ENCODE results near the gene DSTYK. TPM values are rescaled to one million over a fixed set of nuclear protein-coding genes. Genes with fewer than 3 reads are reported as not detected.

Gene DSTYK
- total RNA-seq, 4 donors from 2014 or later, result 15.1 to 18.7 (median 16.2) TPM

DNA sequence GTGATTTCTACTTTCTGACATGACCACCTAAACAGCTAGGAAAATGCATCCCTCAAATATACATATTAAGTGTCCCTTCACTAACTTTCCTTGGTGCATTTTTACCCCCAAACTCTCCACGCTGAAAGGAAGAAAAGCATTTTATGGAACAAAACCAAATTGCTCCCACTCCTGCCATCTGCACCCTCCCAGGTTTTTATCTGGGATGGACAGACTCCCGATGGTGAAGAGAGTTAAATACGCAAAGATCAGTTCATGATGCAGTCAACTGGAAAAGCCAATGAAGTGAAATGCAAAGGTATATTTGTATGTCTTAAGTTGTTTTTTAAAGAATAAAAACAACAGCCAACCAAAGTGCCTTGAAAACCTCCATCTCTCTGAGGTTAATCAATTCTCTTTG lies 2.7 kb downstream of the DSTYK start:
- 90 to 100% methylated on average over 2 to 3 of the region's 3 CpGs for WGBS, 2 donors (ENCODE audit: low coverage in 1 of 2)

DNA sequence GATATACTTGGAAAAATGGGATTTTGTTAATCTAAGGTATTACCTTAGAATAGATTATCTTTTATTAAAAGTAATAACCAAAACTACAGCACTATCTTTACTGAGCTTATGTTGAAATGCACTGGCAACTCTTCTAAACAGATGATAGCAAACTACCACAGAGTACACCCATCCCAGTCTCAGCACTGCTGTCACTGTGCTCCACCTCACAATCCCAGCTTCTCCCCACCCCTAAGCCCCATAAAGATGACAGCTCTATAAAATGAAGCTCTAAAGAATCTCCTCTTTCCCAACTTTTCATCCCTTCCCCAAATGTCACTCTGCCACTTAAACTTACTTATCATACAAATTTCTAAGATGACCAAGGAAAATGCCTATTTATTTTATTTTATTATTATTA lies 6.4 kb downstream of the DSTYK start:
- H3K27ac ChIP-seq, result no peak overlapping the region
- H3K4me3 ChIP-seq, result no peak overlapping the region
- H3K9me3 ChIP-seq, result no peaks in the 10 kb centered on the region
- no peak for TF ChIP-seq EP300 (IDR thresholded peaks at IDR 0.05)
- TF ChIP-seq POLR2AphosphoS5 (IDR thresholded peaks at IDR 0.05), result no peak
- no peak for TF ChIP-seq POLR2A (IDR thresholded peaks at IDR 0.05)
- TF ChIP-seq, protein P1, sequence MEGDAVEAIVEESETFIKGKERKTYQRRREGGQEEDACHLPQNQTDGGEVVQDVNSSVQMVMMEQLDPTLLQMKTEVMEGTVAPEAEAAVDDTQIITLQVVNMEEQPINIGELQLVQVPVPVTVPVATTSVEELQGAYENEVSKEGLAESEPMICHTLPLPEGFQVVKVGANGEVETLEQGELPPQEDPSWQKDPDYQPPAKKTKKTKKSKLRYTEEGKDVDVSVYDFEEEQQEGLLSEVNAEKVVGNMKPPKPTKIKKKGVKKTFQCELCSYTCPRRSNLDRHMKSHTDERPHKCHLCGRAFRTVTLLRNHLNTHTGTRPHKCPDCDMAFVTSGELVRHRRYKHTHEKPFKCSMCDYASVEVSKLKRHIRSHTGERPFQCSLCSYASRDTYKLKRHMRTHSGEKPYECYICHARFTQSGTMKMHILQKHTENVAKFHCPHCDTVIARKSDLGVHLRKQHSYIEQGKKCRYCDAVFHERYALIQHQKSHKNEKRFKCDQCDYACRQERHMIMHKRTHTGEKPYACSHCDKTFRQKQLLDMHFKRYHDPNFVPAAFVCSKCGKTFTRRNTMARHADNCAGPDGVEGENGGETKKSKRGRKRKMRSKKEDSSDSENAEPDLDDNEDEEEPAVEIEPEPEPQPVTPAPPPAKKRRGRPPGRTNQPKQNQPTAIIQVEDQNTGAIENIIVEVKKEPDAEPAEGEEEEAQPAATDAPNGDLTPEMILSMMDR (IDR thresholded peaks at IDR 0.05), result no peak
- H3K4me1 ChIP-seq, result peaks cover 0 to 38% (median 3%) of the 10 kb centered on the region in 3 donors
- H3K27me3 ChIP-seq, result no peaks in the 10 kb centered on the region
- ATAC-seq, result no peak
- no peaks in the 10 kb centered on the region for H3K36me3 ChIP-seq

More for the DNA sequence above, 2.7 kb downstream of the DSTYK start:
- Histone ChIP-seq H3K9me3 (no peaks in the 10 kb centered on the region), H3K4me3 (no peak overlapping the region), H3K4me1 (peaks cover 0 to 45% (median 3%) of the 10 kb centered on the region in 3 donors), H3K27ac (no peak overlapping the region), H3K36me3 (no peaks in the 10 kb centered on the region), H3K27me3 (no peaks in the 10 kb centered on the region)
- no peak for TF ChIP-seq POLR2AphosphoS5 (IDR thresholded peaks at IDR 0.05)
- TF ChIP-seq EP300 (IDR thresholded peaks at IDR 0.05), result no peak
- TF ChIP-seq, protein P1 (IDR thresholded peaks at IDR 0.05), result no peak
- no peak for TF ChIP-seq POLR2A (IDR thresholded peaks at IDR 0.05)
- ATAC-seq, result no peak

DNA sequence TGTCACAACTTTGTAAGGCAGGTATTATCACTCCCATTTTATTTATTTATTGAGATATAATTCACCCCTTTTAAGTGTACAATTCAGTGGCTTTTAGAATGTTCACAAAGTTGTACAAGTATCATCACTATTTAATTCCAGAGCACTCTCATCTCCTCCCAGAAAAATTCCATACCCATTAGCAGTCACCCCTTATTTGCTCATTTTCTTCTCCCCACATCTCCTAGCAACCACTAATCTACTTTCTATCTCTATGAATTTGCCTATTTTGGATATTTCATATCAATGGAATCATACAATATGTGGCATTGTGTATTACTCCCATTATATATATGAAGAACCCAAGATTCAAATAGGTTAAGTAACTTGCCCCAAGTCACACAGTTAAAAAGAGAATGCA lies 7.0 kb downstream of the DSTYK start:
- TF ChIP-seq POLR2AphosphoS5 (IDR thresholded peaks at IDR 0.05) (no peak), POLR2A (IDR thresholded peaks at IDR 0.05) (no peak), EP300 (IDR thresholded peaks at IDR 0.05) (no peak)
- TF ChIP-seq, protein P1 (IDR thresholded peaks at IDR 0.05), result no peak
- Histone ChIP-seq H3K36me3 (no peaks in the 10 kb centered on the region), H3K27ac (no peak overlapping the region), H3K9me3 (no peaks in the 10 kb centered on the region), H3K27me3 (no peaks in the 10 kb centered on the region), H3K4me3 (no peak overlapping the region), H3K4me1 (peaks cover 0 to 33% (median 0%) of the 10 kb centered on the region in 3 donors)
- no peak for ATAC-seq

DNA sequence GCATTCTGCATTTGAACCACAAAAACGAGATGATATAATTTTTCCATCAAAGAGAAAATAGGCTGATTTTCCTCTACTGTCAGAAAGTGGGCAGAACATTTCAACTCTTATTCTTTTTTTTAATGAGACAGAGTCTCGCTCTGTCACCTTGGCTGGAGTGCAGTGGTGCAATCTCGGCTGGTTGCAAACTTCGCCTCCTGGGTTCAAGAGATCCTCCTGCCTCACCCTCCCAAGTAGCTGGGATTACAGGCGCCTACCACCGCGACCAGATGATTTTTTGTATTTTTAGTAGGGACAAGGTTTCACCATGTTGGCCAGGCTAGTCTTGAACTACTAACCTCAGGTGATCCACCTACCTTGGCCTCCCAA lies 11.6 kb downstream of the DSTYK start:
- no peak overlapping the region for H3K27ac ChIP-seq
- no peak for TF ChIP-seq POLR2AphosphoS5 (IDR thresholded peaks at IDR 0.05)
- TF ChIP-seq, protein P1 (IDR thresholded peaks at IDR 0.05), result no peak
- no peak for TF ChIP-seq EP300 (IDR thresholded peaks at IDR 0.05)
- TF ChIP-seq POLR2A (IDR thresholded peaks at IDR 0.05), result no peak
- no peak overlapping the region for H3K4me3 ChIP-seq
- H3K4me1 ChIP-seq, result peaks cover 0 to 25% (median 0%) of the 10 kb centered on the region in 3 donors
- H3K9me3 ChIP-seq, result no peaks in the 10 kb centered on the region
- 73 to 83% methylated on average over 3 to 6 of the region's 7 CpGs for WGBS, 2 donors (ENCODE audit: low coverage in 1 of 2)
- no peaks in the 10 kb centered on the region for H3K27me3 ChIP-seq
- no peaks in the 10 kb centered on the region for H3K36me3 ChIP-seq
- no peak for ATAC-seq

DNA sequence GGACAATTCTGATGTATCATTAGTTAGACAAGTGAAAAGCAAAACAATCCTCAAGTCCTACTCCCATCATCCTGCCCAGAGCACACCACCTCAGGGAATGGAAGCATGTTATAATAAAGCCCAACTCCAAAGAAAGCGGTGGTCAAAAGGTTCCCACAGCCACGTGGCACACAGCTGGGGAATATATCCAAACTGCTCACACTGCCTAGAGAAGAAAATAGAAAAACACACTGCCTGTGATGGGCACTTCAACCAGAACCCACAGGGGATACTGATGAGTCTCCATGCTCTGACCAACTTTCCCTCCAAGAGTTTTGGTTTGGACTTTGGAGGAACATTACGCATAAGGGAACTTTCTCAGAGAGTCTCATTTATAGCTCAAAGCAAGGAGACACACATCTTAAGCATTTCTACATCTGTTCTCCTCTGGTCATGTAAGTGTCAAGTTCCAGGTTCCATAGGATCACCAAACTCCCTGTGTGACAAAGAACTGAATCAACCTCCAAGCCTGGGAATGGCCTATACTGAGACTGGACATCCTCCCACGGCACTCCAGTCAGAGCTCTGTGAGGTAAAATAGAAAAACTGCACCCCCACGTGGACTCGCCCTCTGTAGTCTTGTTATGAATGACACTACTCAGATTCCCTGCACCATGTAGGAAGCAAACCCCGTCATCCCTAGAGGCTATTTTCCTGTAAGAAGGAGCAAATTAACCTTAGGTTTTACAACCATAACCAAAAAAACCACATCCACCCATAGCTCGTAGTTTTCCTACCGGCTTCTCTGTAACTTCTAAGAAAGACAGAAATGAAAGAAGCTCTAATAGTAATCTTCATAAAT lies 12.2 kb downstream of the DSTYK start:
- H3K27me3 ChIP-seq, result no peaks in the 10 kb centered on the region
- no peak overlapping the region for H3K27ac ChIP-seq
- 65 to 87% methylated on average over 6 to 9 of the region's 9 CpGs for WGBS, 2 donors (ENCODE audit: low coverage in 1 of 2)
- no peaks in the 10 kb centered on the region for H3K9me3 ChIP-seq
- peaks cover 0 to 23% (median 0%) of the 10 kb centered on the region in 3 donors for H3K4me1 ChIP-seq
- no peak overlapping the region for H3K4me3 ChIP-seq
- no peaks in the 10 kb centered on the region for H3K36me3 ChIP-seq
- no peak for TF ChIP-seq POLR2AphosphoS5 (IDR thresholded peaks at IDR 0.05)
- TF ChIP-seq POLR2A (IDR thresholded peaks at IDR 0.05), result no peak
- TF ChIP-seq, protein P1 (IDR thresholded peaks at IDR 0.05), result no peak
- ATAC-seq, result no peak
